Fibroblast of villous mesenchyme (primary cell): ENCODE measurements around the gene PLEKHB2. TPM values are rescaled to one million over a fixed set of nuclear protein-coding genes. Genes with fewer than 3 reads are reported as not detected.
"Not testable (repeated sequence)": the region's sequence is repeated elsewhere in the genome, so short reads cannot be mapped to it uniquely, and the experiment has no call there.

Experiments used
- DNase-seq: peaks from one replicate; pipeline ENCODE4 v3.0.0-alpha.2; 2010; ENCODE audit warnings: low read depth
- H3K4me3 ChIP-seq: 2 replicates; pipeline ENCODE4 v1.5.1; 2011; ENCODE audit warnings: low read depth, mild to moderate bottlenecking, low read length
- total RNA-seq: library from RNA; depleted of rRNA; stranded (reverse); fragments of >200 nt; gene quantifications from 2 replicates; pipeline ENCODE4 v1.2.3, GENCODE V29; 2012
- TF ChIP-seq, protein P1 (sequence below): IDR thresholded peaks from 2 replicates; pipeline ENCODE4 v1.5.1; 2012; ENCODE audit warnings: low read depth, mild to moderate bottlenecking, low read length; ENCODE audit not compliant: insufficient read depth

PLEKHB2 gene
- total RNA-seq, 1 donor: 167 TPM

- DNase-seq: no peak
- no peak overlapping the region for H3K4me3 ChIP-seq
- TF ChIP-seq, protein P1, sequence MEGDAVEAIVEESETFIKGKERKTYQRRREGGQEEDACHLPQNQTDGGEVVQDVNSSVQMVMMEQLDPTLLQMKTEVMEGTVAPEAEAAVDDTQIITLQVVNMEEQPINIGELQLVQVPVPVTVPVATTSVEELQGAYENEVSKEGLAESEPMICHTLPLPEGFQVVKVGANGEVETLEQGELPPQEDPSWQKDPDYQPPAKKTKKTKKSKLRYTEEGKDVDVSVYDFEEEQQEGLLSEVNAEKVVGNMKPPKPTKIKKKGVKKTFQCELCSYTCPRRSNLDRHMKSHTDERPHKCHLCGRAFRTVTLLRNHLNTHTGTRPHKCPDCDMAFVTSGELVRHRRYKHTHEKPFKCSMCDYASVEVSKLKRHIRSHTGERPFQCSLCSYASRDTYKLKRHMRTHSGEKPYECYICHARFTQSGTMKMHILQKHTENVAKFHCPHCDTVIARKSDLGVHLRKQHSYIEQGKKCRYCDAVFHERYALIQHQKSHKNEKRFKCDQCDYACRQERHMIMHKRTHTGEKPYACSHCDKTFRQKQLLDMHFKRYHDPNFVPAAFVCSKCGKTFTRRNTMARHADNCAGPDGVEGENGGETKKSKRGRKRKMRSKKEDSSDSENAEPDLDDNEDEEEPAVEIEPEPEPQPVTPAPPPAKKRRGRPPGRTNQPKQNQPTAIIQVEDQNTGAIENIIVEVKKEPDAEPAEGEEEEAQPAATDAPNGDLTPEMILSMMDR: no peak
Observed at GRCh38 chr2:131077966-131078365, 27.2 kb upstream of the PLEKHB2 start.

- H3K4me3 ChIP-seq, DNase-seq: not testable (repeated sequence)
Observed at GRCh38 chr2:131079931-131080330, 25.2 kb upstream of the PLEKHB2 start.

DNA sequence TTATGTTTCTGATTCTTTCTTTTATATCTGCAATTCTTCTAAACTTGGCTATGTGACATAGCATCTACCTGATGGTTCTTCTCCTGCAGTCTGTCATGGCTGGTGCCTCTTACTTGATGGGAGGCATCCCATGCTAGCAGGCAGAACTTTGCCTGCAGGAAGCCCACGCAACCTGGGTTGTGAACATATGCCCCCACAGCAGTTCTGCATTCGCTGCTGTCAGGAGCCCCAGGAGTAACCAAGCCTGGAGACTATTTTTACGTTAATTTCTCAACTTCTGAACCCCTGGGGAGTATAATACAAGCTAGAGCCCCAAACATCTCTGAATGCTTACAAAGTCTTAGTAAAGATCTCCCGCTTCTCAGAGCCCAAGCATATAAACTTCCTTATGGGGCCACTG is 23.9 kb upstream of the PLEKHB2 start:
- H3K4me3 ChIP-seq: no peak overlapping the region
- no peak for DNase-seq
- TF ChIP-seq, protein P1: no peak

DNA sequence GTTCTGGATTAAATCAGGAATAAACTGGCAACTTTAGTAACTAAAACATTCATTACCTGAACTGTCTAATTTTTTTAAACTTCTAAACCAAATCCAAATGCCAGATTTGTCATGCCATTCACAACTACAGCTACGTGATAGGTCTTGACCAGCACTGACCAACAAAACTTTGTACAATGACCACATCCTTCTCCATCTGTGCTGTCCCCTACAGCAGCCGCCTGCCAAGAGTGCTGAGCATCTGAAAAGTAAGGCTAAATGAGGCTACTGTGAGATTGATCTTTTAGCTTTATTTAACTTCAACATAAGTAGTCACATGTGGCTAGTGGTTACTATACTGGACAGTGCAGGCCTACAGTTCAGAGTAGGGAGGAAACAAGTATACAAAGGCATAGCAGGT is 19.5 kb upstream of the PLEKHB2 start:
- TF ChIP-seq, protein P1: no peak
- no peak overlapping the region for H3K4me3 ChIP-seq
- DNase-seq: no peak

DNA sequence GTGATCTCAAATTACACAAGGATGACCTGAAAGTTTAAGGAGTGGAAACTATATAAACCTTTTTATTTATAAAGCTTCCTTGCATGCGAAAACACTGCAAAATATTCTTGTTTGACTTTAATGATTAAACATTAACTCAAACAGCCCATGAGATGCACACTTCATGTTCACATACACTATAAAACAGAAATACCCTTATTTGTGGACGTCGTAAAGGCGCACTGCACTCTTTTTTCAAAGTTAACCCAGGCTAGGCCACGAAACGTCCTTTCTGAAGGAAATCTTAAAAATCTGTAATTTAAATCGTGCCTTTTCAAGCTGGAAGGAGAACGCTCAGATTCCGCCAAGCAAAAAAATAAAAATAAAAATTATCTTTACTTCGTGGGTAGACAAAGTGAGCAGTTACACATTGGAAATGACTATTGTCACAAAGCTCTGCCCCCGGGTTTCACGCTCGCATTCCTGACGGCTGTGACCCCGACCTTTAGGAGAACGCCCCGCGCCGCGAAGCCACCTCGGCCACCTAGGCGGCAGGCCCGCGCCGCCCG is 12.6 kb upstream of the PLEKHB2 start:
- H3K4me3 ChIP-seq: peak overlapping the region; percentile 77
- DNase-seq: no peak
- TF ChIP-seq, protein P1: no peak

- peak; percentile 90 for DNase-seq
- TF ChIP-seq, protein P1: no peak
- H3K4me3 ChIP-seq: peak within 1 kb of the TSS; percentile 77
Observed at GRCh38 chr2:131093006-131093695, 12.0 kb upstream of the PLEKHB2 start, which contains the start of gene FAM168B. Gene FAM168B, minus strand, starts transcription at chr2:131093460. Its CDS starts 10,814 bp downstream, at chr2:131082646.

DNA sequence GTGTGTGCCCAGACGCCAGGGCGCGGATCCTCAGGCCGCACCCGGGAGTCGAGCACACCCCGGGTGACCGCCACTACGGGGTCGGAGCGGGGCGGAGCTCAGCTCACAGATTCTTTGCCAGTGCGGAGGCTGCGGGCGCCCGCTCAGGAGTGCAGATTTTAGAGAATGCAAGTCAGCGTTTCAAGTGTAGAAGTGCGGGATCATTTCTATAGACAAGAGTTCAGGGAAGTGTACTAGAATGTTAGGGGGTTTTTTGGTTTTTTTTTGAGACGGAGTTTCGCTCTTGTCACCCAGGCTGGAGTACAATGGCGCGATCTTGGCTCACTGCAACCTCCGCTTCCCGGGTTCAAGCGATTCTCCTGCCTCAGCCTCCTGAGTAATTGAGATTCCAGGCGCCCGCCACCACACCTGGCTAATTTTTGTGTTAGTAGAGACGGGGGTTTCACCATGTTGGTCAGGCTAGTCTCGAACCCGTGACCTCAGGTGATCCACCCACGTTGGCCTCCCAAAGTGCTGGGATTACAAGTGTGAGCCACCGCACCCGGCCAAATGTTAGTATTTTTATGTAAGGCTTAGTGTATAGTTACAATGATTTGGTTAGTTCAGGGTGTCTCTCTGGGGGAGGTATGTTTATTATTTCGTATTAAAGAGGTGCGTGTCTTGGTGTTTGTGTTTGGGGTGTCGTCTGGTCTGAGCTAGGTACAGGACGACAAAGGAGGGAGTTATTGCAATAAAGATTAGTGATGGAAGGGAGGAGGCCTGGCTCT is 11.3 kb upstream of the PLEKHB2 start:
- TF ChIP-seq, protein P1: no peak
- H3K4me3 ChIP-seq: peak overlapping the region; percentile 77
- no peak for DNase-seq
